ENCODE data around the gene PSMD11.

GRCh38 chr17:32492264-32492589 is 47.9 kb downstream of the PSMD11 start:
- TF ChIP-seq CTCF (IDR thresholded peaks at IDR 0.05) (no peak), POLR2A (IDR thresholded peaks at IDR 0.05) (no peak), EP300 (IDR thresholded peaks at IDR 0.05) (no peak)
